ENCODE data around the gene NUP85.

DNA sequence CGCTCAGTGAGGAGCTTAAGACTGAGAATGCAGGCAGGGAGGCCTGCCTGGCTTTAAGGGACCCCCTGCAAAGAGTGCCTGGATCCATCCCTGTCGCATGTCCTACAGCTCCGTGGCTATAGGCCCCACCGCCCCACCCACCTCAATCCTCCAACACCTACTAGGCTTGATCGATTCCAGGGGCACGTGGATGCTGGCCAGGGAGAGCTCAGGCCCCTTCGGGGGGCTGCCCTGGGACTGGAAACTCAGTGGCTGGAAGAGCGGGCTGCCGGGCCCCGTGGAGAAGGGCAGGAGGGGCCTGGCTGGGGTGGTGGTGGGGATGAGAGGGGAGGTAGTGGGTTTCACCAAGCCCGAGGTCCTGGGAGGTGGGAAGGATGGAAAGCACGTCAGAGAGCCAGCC is 33.7 kb downstream of the NUP85 start:
- TF ChIP-seq, protein P1, sequence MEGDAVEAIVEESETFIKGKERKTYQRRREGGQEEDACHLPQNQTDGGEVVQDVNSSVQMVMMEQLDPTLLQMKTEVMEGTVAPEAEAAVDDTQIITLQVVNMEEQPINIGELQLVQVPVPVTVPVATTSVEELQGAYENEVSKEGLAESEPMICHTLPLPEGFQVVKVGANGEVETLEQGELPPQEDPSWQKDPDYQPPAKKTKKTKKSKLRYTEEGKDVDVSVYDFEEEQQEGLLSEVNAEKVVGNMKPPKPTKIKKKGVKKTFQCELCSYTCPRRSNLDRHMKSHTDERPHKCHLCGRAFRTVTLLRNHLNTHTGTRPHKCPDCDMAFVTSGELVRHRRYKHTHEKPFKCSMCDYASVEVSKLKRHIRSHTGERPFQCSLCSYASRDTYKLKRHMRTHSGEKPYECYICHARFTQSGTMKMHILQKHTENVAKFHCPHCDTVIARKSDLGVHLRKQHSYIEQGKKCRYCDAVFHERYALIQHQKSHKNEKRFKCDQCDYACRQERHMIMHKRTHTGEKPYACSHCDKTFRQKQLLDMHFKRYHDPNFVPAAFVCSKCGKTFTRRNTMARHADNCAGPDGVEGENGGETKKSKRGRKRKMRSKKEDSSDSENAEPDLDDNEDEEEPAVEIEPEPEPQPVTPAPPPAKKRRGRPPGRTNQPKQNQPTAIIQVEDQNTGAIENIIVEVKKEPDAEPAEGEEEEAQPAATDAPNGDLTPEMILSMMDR (IDR thresholded peaks at IDR 0.05), result no peak
- TF ChIP-seq POLR2A (IDR thresholded peaks at IDR 0.05), result no peak
